WTC11 (cell line): ENCODE data around the gene TNFRSF6B. TPM values are rescaled to one million over a fixed set of nuclear protein-coding genes. Genes with fewer than 3 reads are reported as not detected.

Experiments used
- ATAC-seq: fragments of 200-7000 bp; cut with Tn5 transposase; 2 replicates; pipeline ENCODE4 v1.10.0; 2021; ENCODE audit warnings: mild to moderate bottlenecking, moderate library complexity
- CTCF ChIA-PET: fragments of 300-600 bp; sonication (Branson Sonifier 250); formaldehyde crosslinking; loops from one replicate; lab custom pipeline; 2021; ENCODE audit warnings: antibody characterized with exemption; lab: Charles Lee
- POLR2A ChIA-PET: fragments of 350-600 bp; sonication (Branson Sonifier 250); formaldehyde crosslinking; loops from one replicate; lab custom pipeline; 2021; ENCODE audit warnings: antibody characterized with exemption; lab: Charles Lee
- DNase-seq: peaks from one replicate; pipeline ENCODE4 v3.0.0; 2021; ENCODE audit warnings: low spot score
- H3K27ac Mint-ChIP-seq: 2 replicates; pipeline ENCODE4 v1.8.0; 2021; ENCODE audit warnings: mixed read lengths
- H3K27me3 Mint-ChIP-seq: 2 replicates; pipeline ENCODE4 v1.8.0; 2021; ENCODE audit warnings: low read depth, mild to moderate bottlenecking, moderate library complexity, mixed read lengths
- H3K36me3 Mint-ChIP-seq: 2 replicates; pipeline ENCODE4 v1.8.0; 2021; ENCODE audit warnings: mixed read lengths
- H3K4me1 Mint-ChIP-seq: 2 replicates; pipeline ENCODE4 v1.8.0; 2022; ENCODE audit warnings: mixed read lengths
- H3K4me3 Mint-ChIP-seq: 2 replicates; pipeline ENCODE4 v1.8.0; 2021; ENCODE audit warnings: mild to moderate bottlenecking, moderate library complexity, mixed read lengths
- H3K9me3 Mint-ChIP-seq: 2 replicates; pipeline ENCODE4 v1.8.0; 2021; ENCODE audit warnings: mixed read lengths
- ESRRA ChIP-seq: sonication (generic); formaldehyde crosslinking; IDR thresholded peaks from 2 replicates; pipeline ENCODE4 v1.8.1; 2022; ENCODE audit warnings: mild to moderate bottlenecking, missing genetic modification reagents, borderline replicate concordance
- GRHL2 ChIP-seq: fragments of 250-450 bp; sonication (Bioruptor Pico); IDR thresholded peaks from 2 replicates; pipeline ENCODE4 v1.8.0; 2022; ENCODE audit warnings: mild to moderate bottlenecking, moderate library complexity; ENCODE audit not compliant: insufficient replicate concordance, severe bottlenecking
- GTF2I ChIP-seq: fragments of 250-450 bp; sonication (Bioruptor Pico); conservative IDR thresholded peaks from 2 replicates; pipeline ENCODE4 v1.4.0; 2021; ENCODE audit warnings: mild to moderate bottlenecking
- HMGA2 ChIP-seq: fragments of 250-450 bp; sonication (Bioruptor Pico); IDR thresholded peaks from 2 replicates; pipeline ENCODE4 v1.4.0; 2021; ENCODE audit warnings: mild to moderate bottlenecking, moderate library complexity
- MXD4 ChIP-seq: fragments of 250-450 bp; sonication (Bioruptor Pico); IDR thresholded peaks from 2 replicates; pipeline ENCODE4 v1.8.0; 2021; ENCODE audit warnings: mild to moderate bottlenecking, moderate library complexity, borderline replicate concordance
- NFATC4 ChIP-seq: fragments of 250-450 bp; sonication (Bioruptor Pico); IDR thresholded peaks from 2 replicates; pipeline ENCODE4 v1.9.0; 2021; ENCODE audit warnings: mild to moderate bottlenecking
- NR1H2 ChIP-seq: sonication (generic); formaldehyde crosslinking; IDR thresholded peaks from 2 replicates; pipeline ENCODE4 v1.9.0; 2021; ENCODE audit warnings: mild to moderate bottlenecking, moderate library complexity, missing genetic modification reagents
- NR2C2 ChIP-seq: sonication (generic); formaldehyde crosslinking; IDR thresholded peaks from 2 replicates; pipeline ENCODE4 v1.8.0; 2022; ENCODE audit warnings: mild to moderate bottlenecking, missing genetic modification reagents
- NR3C1 ChIP-seq: sonication (generic); formaldehyde crosslinking; conservative IDR thresholded peaks from 2 replicates; pipeline ENCODE4 v1.8.1; 2023; ENCODE audit warnings: low read depth, mild to moderate bottlenecking, missing genetic modification reagents
- PRRX2 ChIP-seq: fragments of 250-450 bp; sonication (Bioruptor Pico); IDR thresholded peaks from 2 replicates; pipeline ENCODE4 v1.8.0; 2021; ENCODE audit warnings: mild to moderate bottlenecking
- SOX15 ChIP-seq: fragments of 250-450 bp; sonication (Bioruptor Pico); IDR thresholded peaks from 2 replicates; pipeline ENCODE4 v1.9.0; 2021; ENCODE audit warnings: mild to moderate bottlenecking
- ZNF263 ChIP-seq: sonication (generic); formaldehyde crosslinking; IDR thresholded peaks from 2 replicates; pipeline ENCODE4 v1.8.1; 2022; ENCODE audit warnings: low read depth, mild to moderate bottlenecking, moderate library complexity, missing genetic modification reagents
- ZNF416 ChIP-seq: fragments of 250-450 bp; sonication (Bioruptor Pico); IDR thresholded peaks from 2 replicates; pipeline ENCODE4 v1.9.0; 2021; ENCODE audit warnings: mild to moderate bottlenecking, inconsistent platforms
- ZNF423 ChIP-seq: fragments of 250-450 bp; sonication (Bioruptor Pico); IDR thresholded peaks from 2 replicates; pipeline ENCODE4 v2.1.2; 2022; ENCODE audit warnings: mild to moderate bottlenecking, moderate library complexity
- total RNA-seq: library from RNA; stranded (reverse); gene quantifications from 3 replicates; pipeline ENCODE4 v1.2.3, GENCODE V29; 2021
- TF ChIP-seq, protein P1 (sequence below): sonication (generic); formaldehyde crosslinking; IDR thresholded peaks from 2 replicates; pipeline ENCODE4 v1.8.1; 2022; ENCODE audit warnings: low read depth, mild to moderate bottlenecking, moderate library complexity, missing genetic modification reagents, borderline replicate concordance
- TF ChIP-seq, protein P2 (sequence below): fragments of 250-450 bp; sonication (Bioruptor Pico); IDR thresholded peaks from 2 replicates; pipeline ENCODE4 v1.9.0; 2021; ENCODE audit warnings: mild to moderate bottlenecking
- TF ChIP-seq, protein P3 (sequence below): sonication (generic); formaldehyde crosslinking; IDR thresholded peaks from 2 replicates; pipeline ENCODE4 v1.8.0; 2023; ENCODE audit warnings: missing genetic modification reagents
- TF ChIP-seq, protein P4 (sequence below): sonication (generic); formaldehyde crosslinking; IDR thresholded peaks from 2 replicates; pipeline ENCODE4 v1.8.0; 2022; ENCODE audit warnings: missing genetic modification reagents
- TF ChIP-seq, protein P5 (sequence below): fragments of 250-450 bp; sonication (Bioruptor Pico); IDR thresholded peaks from 2 replicates; pipeline ENCODE4 v1.9.0; 2021; ENCODE audit warnings: mild to moderate bottlenecking
- TF ChIP-seq, protein P6 (sequence below): sonication (generic); formaldehyde crosslinking; IDR thresholded peaks from 2 replicates; pipeline ENCODE4 v1.8.1; 2023; ENCODE audit warnings: mild to moderate bottlenecking, moderate library complexity, missing genetic modification reagents

TNFRSF6B gene
- total RNA-seq, 1 experiment from 2014 or later = not detected

DNA sequence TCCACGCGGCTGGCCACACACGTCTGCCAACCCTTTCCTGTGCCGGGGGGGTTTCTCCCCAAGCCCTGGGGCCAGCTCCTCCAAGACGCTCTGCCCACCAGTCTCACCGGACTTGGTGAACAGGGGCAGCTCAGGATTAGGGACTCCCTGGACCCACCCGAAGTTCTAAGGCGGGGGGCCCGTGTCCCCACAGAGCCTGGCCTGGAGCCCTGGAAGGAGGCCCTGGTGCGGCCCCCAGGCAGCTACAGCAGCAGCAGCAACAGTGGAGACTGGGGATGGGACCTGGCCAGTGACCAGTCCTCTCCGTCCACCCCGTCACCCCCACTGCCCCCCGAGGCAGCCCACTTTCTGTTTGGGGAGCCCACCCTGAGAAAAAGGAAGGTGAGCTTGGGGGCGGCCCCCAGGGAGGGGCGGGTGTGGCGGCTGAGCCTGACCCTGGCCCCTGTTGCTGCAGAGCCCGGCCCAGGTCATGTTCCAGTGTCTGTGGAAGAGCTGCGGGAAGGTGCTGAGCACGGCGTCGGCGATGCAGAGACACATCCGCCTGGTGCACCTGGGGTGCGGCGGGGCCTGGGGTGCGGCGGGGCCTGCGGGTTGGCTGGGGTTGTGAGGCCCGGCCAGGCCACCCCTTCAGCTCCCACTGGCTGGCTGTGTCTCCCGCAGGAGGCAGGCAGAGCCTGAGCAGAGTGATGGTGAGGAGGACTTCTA is 45.4 kb downstream of the TNFRSF6B start:
- H3K27ac Mint-ChIP-seq = no peak overlapping the region
- H3K4me3 Mint-ChIP-seq = no peak overlapping the region
- ChIA-PET POLR2A (interaction anchor here (0.9 to 1.5 kb wide), 4 partner anchors 34 to 220 kb away, joined by 3 to 8 read pairs (median 4); partner anchors contain the start of genes ARFRP1, TPD52L2 and ZGPAT), CTCF (interaction anchor here (1.0 to 2.1 kb wide), 14 partner anchors 10 to 342 kb away, joined by 3 to 33 read pairs (median 8); partner anchors contain the start of genes ARFRP1, PTK6, TPD52L2 and ZGPAT)
- no peaks in the 10 kb centered on the region for H3K27me3 Mint-ChIP-seq
- no peaks in the 10 kb centered on the region for H3K4me1 Mint-ChIP-seq
- no peak for DNase-seq
- ATAC-seq = no peak
- H3K36me3 Mint-ChIP-seq = 0 out of 2 replicates have a peak, but pooled peaks cover 3% of the 10 kb centered on the region
- TF ChIP-seq MXD4 (CRISPR knock-in tag) = no peak
- TF ChIP-seq ZNF416 = no peak
- TF ChIP-seq ESRRA (CRISPR knock-in tag) = no peak
- no peak for TF ChIP-seq NR2C2
- no peak for TF ChIP-seq NFATC4
- no peak for TF ChIP-seq ZNF263 (CRISPR knock-in tag)
- TF ChIP-seq GTF2I = no peak
- TF ChIP-seq ZNF423 (CRISPR knock-in tag) = no peak
- TF ChIP-seq, protein P1, sequence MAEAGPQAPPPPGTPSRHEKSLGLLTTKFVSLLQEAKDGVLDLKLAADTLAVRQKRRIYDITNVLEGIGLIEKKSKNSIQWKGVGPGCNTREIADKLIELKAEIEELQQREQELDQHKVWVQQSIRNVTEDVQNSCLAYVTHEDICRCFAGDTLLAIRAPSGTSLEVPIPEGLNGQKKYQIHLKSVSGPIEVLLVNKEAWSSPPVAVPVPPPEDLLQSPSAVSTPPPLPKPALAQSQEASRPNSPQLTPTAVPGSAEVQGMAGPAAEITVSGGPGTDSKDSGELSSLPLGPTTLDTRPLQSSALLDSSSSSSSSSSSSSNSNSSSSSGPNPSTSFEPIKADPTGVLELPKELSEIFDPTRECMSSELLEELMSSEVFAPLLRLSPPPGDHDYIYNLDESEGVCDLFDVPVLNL (CRISPR knock-in tag) = no peak
- TF ChIP-seq NR1H2 (CRISPR knock-in tag) = no peak
- no peak for TF ChIP-seq NR3C1 (CRISPR knock-in tag)
- no peak for TF ChIP-seq PRRX2 (CRISPR knock-in tag)
- no peak for TF ChIP-seq SOX15 (CRISPR knock-in tag)
- H3K9me3 Mint-ChIP-seq = no peaks in the 10 kb centered on the region

DNA sequence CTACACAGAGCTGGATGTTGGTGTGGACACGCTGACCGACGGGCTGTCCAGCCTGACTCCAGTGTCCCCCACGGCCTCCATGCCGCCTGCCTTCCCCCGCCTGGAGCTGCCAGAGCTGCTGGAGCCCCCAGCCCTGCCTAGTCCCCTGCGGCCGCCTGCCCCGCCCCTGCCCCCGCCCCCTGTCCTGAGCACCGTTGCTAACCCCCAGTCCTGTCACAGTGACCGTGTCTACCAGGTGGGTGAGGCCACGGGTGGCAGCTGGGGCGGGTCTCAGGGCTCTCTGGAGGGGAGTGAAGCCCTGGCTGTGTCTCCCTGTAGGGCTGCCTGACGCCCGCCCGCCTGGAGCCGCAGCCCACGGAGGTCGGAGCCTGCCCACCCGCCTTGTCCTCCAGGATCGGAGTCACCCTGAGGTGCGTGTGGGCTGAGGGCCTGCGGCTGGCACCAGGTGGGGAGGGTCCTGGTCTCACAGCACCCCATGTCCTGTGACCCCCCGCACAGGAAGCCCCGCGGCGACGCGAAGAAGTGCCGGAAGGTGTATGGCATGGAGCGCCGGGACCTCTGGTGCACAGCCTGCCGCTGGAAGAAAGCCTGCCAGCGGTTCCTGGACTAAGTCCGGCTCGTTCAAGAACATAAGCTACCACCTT is 46.1 kb downstream of the TNFRSF6B start:
- POLR2A ChIA-PET = interaction anchor here (0.9 to 1.1 kb wide), 2 partner anchors 44 to 221 kb away, joined by 3 read pairs; no protein-coding TSS in a partner anchor
- no peak for ATAC-seq
- no peaks in the 10 kb centered on the region for H3K9me3 Mint-ChIP-seq
- DNase-seq = no peak
- H3K4me3 Mint-ChIP-seq = no peak overlapping the region
- H3K4me1 Mint-ChIP-seq = no peaks in the 10 kb centered on the region
- no peak overlapping the region for H3K27ac Mint-ChIP-seq
- H3K27me3 Mint-ChIP-seq = no peaks in the 10 kb centered on the region
- H3K36me3 Mint-ChIP-seq = 0 out of 2 replicates have a peak, but pooled peaks cover 3% of the 10 kb centered on the region
- CTCF ChIA-PET = interaction anchor here (0.6 to 2.1 kb wide), 5 partner anchors 9 to 231 kb away, joined by 3 to 33 read pairs (median 6); partner anchors contain the start of genes ARFRP1 and ZGPAT
- TF ChIP-seq, protein P2, sequence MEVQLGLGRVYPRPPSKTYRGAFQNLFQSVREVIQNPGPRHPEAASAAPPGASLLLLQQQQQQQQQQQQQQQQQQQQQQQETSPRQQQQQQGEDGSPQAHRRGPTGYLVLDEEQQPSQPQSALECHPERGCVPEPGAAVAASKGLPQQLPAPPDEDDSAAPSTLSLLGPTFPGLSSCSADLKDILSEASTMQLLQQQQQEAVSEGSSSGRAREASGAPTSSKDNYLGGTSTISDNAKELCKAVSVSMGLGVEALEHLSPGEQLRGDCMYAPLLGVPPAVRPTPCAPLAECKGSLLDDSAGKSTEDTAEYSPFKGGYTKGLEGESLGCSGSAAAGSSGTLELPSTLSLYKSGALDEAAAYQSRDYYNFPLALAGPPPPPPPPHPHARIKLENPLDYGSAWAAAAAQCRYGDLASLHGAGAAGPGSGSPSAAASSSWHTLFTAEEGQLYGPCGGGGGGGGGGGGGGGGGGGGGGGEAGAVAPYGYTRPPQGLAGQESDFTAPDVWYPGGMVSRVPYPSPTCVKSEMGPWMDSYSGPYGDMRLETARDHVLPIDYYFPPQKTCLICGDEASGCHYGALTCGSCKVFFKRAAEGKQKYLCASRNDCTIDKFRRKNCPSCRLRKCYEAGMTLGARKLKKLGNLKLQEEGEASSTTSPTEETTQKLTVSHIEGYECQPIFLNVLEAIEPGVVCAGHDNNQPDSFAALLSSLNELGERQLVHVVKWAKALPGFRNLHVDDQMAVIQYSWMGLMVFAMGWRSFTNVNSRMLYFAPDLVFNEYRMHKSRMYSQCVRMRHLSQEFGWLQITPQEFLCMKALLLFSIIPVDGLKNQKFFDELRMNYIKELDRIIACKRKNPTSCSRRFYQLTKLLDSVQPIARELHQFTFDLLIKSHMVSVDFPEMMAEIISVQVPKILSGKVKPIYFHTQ (CRISPR knock-in tag) = no peak
- TF ChIP-seq HMGA2 (CRISPR knock-in tag) (no peak), NFATC4 (no peak), GRHL2 (no peak)
- TF ChIP-seq, protein P3, sequence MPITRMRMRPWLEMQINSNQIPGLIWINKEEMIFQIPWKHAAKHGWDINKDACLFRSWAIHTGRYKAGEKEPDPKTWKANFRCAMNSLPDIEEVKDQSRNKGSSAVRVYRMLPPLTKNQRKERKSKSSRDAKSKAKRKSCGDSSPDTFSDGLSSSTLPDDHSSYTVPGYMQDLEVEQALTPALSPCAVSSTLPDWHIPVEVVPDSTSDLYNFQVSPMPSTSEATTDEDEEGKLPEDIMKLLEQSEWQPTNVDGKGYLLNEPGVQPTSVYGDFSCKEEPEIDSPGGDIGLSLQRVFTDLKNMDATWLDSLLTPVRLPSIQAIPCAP (CRISPR knock-in tag) = no peak
- TF ChIP-seq, protein P4, sequence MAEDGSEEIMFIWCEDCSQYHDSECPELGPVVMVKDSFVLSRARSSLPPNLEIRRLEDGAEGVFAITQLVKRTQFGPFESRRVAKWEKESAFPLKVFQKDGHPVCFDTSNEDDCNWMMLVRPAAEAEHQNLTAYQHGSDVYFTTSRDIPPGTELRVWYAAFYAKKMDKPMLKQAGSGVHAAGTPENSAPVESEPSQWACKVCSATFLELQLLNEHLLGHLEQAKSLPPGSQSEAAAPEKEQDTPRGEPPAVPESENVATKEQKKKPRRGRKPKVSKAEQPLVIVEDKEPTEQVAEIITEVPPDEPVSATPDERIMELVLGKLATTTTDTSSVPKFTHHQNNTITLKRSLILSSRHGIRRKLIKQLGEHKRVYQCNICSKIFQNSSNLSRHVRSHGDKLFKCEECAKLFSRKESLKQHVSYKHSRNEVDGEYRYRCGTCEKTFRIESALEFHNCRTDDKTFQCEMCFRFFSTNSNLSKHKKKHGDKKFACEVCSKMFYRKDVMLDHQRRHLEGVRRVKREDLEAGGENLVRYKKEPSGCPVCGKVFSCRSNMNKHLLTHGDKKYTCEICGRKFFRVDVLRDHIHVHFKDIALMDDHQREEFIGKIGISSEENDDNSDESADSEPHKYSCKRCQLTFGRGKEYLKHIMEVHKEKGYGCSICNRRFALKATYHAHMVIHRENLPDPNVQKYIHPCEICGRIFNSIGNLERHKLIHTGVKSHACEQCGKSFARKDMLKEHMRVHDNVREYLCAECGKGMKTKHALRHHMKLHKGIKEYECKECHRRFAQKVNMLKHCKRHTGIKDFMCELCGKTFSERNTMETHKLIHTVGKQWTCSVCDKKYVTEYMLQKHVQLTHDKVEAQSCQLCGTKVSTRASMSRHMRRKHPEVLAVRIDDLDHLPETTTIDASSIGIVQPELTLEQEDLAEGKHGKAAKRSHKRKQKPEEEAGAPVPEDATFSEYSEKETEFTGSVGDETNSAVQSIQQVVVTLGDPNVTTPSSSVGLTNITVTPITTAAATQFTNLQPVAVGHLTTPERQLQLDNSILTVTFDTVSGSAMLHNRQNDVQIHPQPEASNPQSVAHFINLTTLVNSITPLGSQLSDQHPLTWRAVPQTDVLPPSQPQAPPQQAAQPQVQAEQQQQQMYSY = no peak
- TF ChIP-seq, protein P5, sequence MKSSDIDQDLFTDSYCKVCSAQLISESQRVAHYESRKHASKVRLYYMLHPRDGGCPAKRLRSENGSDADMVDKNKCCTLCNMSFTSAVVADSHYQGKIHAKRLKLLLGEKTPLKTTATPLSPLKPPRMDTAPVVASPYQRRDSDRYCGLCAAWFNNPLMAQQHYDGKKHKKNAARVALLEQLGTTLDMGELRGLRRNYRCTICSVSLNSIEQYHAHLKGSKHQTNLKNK (CRISPR knock-in tag) = no peak
- TF ChIP-seq, protein P6, sequence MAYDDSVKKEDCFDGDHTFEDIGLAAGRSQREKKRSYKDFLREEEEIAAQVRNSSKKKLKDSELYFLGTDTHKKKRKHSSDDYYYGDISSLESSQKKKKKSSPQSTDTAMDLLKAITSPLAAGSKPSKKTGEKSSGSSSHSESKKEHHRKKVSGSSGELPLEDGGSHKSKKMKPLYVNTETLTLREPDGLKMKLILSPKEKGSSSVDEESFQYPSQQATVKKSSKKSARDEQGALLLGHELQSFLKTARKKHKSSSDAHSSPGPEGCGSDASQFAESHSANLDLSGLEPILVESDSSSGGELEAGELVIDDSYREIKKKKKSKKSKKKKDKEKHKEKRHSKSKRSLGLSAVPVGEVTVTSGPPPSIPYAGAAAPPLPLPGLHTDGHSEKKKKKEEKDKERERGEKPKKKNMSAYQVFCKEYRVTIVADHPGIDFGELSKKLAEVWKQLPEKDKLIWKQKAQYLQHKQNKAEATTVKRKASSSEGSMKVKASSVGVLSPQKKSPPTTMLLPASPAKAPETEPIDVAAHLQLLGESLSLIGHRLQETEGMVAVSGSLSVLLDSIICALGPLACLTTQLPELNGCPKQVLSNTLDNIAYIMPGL (CRISPR knock-in tag) = no peak
